NCI-H1092 (cell line): Measurements from ENCODE around the gene KBTBD13.

Experiments
- DNase-seq: peaks from one replicate; lab custom pipeline; 2025; lab: John Stamatoyannopoulos, UW

The KBTBD13 gene

DNA sequence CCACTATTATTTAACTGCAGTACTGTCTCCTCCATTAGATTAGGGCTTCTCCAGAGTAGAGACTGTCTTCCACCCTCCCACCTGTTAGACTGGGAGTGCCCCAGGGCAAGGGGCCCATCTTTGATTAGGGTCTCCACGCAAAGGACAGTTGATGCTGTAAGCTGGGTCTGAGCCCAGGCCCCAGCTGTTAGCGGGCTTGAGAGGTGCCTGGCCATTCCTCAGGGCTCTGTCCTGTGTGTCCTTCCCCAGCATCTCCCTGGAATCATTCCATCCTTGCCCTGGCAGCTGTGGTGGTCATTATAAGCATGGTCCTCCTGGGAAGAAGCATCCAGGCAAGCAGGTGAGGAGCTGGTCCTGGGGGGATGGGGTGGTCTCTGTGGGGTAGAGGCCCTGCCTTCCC is 25.3 kb upstream of the KBTBD13 start:
- DNase-seq, result no peak

DNA sequence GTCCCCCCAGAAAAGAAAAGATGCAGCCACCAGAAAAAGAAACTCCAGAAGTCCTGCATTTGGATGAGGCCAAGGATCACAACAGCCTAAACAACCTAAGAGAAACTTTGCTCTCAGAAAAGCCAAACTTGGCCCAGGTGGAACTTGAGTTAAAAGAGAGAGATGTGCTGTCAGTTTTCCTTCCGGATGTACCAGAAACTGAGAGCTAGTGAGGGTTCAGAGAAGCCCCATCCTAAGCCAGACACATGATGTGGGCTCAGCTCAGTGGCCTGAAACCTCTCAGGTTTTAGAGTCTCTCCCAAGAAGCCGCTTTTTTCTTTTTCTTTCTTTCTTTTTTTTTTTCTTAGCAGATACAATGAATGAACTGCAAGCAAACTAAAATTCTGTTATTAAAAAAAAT is 23.6 kb upstream of the KBTBD13 start:
- DNase-seq, result no peak

DNA sequence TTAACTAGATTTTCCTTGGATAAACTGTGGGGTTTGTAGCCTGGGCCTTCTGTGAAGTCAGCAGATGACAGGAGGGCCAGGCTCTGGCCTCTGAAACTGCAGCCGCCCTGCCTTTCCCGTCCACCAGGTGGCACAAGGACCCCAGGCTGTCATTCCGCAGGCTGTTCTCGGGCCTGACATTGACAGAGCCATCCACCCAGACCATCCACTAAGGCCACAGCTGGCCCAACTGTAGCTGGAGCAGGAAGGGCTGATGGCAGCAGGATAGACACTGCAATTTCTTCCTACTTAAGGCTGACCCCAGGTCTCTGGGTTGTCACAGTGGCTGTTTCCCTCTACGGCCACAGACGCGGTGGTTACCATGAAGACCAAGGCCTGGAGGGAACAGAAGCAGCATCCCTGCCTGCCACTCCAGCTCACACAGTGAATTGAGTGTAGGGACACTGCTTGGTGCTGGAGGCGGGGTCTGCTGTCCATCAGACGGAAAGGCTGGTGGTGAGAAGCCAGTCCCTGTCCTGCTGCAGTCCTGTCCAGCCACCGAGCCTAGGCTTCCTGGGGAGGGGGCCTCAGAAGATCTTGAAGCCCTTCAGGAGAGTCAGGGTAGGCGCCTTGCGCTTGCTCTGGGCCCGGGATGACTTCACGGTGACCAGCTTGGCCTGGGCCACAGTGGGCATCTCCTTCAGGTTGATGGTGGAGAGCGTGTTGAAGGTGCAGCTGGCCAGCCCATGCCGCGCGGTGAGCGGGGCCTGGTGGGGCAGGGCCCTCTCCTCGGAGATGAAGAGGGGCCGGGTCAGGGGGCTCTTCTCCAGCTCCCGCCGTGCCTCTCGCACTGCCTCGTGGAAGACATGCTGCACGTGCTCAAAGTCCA is 22.0 kb upstream of the KBTBD13 start:
- peak; percentile 2 for DNase-seq

DNA sequence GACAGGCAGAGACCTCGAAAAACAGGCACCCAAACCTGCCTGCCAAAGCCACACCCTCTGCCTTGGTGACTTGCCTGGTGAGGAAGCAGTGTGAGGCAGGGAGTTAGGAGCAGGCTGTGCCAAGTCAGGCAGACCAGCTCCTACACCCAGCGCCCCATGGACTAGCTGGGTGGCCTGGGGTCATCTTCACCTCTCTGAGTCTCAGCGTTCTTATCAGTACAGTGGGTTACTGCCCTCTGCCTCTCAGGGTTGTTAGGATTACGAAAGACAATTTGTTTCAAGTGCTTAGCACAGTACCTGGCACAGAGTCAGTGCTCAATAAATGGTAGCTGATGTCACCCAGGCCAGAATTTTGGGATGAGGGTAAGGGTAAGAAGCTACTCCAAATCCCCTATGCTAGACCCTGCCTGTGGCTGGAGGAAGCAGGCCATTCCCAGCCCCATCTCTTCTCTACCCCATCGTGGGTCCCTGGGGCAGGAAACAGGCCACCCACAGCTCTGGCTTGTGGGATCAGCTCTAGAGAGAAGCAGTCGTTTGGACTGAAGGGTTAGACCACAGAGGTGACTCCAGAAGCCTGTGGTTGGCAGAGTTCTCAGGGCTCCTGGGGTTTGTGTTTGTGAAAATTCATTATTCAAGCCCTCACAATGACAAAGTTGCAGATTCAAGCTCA is 21.2 kb upstream of the KBTBD13 start:
- DNase-seq, result no peak

DNA sequence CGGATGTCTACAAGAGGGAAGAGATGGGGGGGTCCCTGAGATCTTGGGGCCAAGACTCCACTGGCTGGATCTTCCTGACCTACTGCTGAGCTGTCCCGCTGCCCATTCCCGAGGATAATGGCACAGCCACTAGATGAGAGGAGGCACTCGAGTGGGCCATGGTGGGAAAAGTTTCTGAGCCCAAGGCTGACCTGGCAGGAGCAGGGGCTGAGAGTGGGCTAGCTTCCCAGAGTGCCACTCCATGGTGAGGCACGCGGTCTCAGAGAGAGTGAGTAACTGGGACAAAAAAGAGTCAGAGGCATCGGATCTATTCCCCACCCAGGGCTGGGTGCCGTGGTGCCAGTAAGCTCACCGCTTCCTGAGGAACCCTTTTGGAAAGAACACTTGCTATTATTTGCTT is 20.4 kb upstream of the KBTBD13 start:
- no peak for DNase-seq

DNA sequence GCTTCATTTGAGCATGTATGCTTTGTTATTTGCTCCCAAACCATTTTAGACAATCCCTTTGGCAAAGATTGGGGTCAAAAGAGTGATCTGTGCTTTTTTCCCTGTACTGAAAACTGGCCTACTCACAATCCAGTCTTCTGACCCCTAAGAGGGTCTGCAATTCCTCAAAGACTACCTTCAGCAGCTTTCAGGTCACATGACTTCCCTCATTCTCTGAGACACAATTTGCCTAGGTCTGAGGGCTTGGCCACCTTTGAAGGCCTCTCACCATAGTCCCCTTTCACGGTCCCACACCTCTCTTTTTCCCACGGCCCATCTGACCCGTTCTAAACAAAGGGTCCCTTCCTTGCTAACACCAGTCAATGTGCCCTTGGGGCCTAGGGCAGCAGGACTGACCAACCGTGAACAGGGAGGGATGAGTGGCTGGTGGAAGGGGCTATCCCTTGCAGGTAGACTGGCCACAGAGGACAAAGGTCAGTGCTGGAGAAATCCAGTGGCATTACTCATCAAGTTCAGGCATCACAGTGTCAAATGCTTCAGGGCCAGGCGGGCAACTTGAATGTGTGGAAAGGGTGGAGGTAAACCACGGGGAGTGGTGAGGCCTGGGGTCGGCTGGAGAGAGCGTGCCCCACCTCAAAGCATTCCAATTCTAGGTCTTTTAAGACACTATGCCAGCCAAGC is 19.5 kb upstream of the KBTBD13 start:
- DNase-seq, result no peak

DNA sequence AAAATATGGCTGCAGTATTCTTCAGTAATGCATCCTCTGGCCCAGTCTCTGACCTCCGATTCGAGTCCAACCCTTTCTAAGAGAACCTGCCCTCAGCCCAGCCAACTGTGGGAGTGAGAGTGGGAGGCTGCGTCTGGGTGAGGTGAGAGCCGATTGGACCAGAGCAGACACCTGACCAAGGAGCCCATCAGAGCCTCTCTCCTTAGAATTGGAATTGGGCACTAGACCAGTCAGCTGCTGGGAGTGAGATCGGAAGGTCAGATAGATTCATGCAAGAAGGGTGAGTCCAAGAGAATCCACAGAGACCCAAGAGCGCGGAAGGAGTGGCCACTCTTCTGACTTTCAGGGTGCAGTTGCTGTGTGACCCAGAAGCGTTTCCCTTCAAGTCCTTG is 19.0 kb upstream of the KBTBD13 start:
- no peak for DNase-seq

DNA sequence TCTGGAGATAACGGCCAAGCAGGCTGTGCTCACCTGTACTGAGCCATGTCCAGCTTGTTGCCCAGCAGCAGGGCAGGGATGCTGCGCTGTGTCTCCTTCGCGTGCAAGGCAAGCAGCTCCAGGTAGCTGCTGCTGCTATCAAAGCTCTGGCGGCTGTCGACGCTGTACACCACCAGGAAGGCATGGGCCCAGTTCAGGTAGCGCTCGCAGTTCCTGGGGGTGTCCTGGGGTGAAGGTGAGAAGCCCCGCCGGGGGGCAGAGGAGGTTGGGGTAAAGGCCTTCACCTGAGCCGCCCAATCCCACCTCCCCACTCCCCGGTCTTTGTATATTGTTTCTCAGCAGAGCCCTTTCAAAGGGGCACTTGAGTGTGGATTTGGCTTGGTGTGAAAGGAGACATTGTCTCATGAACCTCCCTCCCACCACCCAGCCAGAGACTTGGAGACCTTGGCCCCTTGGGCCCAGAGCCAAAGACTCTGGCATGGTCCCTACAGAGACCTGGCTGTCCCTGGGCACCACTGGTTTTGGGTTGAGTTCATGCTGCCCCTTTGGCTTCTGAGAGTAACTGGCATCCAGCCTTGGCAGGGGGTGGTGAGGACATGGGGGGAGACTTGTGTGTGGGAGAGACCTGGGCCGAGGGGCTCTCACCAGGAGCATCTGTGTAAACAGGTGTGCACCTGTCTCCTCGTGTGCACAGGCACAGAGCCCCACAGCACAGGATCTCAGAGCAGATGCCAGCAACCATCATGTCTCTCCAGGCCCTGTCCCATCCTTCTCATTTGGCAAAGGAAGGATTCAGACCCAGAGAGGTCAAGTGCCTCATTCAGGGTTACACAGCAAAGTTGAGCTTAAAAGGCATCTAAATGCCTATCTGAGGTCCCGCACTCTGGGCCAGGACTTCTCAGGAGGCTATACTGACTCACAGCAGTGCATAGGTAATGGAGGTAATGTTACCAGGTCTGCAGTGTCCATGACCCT is 17.9 kb upstream of the KBTBD13 start:
- no peak for DNase-seq

DNA sequence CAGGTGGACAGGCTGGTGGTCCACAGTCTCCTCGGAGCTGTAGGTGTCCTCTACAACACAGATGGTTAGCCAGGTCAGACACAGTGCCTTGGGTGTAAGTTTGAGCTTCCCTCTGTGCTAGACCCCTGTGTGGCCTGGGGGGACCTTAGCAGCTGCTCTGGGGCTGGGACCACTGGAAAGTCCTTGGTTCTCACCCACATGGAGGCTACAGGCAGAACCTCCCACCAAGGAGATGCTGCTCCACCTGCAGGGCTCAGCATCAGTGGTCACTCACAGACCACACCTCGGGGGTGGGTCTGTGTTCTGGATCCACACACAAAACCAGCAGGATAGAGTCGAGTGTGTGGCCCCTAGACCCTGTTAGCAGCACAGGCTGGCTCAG is 17.2 kb upstream of the KBTBD13 start:
- no peak for DNase-seq

DNA sequence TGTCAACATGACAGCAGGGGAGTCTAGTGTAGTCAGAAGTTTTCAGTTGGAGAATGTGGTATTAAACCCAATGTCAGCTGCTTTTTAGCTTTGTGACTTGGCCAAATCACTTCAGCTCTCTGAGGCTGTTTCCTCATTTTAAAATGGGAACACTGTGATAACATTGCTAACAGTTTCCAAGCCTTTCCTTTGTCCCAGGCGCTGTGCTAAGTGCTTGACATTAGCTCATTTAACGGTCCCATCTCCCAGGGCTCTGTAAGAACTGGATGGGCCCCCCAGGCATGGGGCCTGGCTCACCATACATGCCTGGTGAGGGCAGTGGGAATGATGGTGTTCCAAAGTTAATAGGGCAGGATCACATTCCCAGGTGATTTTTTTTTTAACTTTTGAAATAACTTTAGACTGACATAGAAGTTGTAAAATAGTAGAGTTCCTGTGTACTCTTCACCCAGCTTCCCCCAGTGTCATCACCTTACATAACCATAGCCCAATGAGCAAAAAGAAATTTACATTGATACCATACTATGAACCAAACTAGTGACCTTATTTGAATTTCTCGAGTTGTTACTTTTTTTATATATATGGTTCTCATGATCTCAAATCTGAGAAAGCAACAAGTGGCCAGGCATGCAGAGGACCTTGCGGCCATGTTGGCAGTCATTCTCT is 16.5 kb upstream of the KBTBD13 start:
- DNase-seq, result no peak

DNA sequence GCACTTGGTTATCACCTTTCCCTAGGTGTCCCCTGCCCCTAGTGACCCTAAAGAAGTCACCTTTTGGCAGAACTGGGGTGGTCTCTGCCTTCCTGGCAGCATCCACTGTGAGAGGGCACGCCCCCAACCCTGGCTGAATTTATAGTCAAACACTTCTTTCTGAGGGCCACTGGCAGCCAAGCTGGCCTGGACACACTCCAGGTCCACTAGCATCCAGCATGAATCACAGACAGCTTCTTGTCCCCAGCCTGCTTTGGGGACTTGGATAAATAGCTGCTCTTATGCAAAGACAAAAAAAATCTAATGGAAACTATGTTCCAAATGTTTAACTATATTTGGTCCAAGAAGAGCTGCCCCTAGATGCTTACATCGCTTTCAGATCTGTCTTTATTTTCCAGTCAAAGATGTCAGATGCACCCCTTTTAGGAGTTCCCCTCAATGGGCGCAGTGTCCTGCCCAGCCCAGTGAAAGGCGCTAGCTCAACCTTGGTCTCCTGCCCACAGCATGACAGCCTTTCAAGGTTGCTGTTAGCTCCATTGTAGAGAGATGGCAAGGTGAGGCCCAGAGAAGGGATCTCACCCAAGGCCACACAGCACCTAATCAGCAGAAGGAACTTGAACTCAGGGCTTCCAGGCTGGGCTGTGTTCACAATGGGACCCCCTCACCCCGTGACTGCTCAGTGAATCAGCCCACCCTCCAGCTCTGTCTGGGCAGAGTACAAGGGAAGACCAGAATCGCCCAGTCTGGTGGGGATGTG is 15.7 kb upstream of the KBTBD13 start:
- no peak for DNase-seq

DNA sequence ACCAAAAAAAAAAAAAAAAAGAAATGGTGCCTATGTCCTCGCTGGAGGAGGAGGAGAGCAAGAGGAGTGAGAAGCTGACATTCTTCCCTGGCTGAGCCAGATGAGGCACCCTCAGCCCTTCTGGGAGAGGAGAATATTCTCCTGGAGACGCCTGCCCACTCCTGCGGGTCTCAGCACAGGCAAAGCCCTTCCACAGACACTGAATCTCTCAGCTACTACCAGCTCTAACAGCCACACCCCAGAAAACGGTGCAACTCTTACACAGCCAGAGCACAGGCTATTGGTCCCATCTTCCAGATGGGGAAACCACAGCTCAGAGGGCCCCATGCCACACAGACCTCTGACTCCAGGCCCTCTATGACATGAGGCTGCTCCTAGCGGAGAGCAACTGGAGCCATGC is 14.5 kb upstream of the KBTBD13 start:
- no peak for DNase-seq

DNA sequence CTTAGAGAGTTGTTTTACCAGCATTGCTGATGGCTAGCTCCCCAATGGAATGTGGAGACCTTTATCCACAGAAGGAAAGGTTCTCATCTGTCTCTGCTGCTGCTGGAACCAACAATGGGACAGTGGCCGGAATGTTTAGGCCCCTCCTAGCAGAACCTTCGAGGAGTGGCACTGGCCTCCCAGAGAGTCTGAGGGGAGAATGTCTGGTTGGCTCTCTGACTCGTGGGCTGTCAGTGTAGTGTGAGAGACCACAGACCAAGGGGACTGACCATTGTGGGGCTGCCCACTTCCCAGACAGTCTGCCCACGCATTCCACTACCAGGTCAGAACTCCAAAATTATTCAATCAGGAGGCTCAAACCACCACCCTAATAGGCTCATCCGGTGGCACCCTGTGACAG is 13.8 kb upstream of the KBTBD13 start:
- DNase-seq, result no peak

DNA sequence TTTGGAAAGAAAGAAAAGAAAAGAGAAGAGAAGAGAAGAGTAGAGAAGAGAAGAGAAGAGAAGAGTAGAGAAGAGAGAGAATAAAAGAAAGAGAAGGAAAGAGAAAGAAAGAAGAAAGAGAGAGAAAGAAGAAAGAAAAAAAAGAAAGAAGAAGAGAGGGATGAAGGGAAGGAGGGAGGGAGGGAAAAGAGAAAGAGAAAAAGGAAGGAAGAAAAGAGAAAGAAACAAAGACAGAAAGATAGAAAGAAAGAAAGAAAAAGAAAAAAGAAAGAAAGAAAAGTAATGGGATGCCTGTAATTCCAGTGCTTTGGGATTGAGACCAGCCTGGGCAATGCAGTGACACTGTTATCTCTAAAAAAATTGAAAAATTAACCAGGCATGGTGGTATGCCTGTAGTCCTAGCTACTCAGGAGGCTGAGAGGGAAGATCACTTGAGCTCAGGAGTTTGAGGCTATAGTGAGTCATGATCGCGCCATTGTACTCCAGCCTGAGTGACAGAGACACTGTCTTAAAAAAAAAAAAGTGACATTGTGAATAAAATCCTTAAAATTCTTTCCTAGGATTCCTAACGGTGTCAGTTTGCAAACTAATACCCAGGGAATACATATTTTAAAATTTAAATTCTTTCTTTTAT is 10.4 kb upstream of the KBTBD13 start:
- DNase-seq, result no peak

DNA sequence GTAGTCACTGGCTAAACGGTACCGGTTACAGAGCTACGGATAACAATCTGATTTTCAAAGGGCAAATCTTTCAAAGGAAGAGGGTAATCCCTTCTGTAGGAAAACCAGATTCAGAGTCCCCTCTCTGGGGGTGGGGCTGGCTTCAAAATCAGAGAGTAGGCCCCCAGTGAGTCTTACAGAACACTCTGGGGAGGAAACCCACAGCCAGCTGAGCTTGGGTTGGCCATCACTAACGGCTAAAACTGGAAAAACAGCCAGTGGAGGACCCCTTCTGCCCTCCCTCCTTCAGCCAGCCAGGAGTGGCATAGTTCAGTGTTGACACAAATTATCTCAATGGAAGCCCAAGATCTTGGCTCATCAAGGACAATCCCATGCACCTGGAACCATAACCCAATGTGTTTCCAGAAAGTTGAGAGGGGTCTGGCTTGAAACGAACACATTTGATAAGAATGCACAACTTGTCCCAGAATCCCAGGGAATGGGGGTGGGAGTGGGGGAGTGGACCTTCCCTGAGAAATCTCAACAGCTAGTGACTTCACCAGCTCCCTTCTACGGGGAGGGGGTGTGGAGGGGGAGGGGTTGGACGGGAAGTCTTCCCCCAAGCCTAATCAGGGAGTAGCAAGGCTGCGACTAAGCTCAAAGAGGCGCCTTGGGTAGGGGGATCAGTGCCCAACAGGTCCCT is 9.8 kb upstream of the KBTBD13 start:
- no peak for DNase-seq

DNA sequence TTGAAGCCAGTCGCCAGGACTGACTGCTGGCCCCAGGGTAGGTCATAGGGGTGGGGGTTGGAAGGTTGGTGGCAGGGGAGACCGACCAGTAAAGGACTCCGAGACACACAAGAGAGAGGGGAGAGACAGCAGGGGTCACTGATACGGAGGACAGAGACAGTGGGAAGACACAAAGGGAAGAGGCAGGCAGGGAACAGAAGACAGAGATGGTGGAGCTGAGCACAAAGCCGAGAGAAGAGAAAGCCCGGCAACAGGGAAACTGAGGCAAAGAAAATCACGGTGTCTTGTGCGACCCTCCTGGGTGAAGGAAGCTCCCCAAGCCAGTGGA is 9.3 kb upstream of the KBTBD13 start:
- DNase-seq, result no peak

DNA sequence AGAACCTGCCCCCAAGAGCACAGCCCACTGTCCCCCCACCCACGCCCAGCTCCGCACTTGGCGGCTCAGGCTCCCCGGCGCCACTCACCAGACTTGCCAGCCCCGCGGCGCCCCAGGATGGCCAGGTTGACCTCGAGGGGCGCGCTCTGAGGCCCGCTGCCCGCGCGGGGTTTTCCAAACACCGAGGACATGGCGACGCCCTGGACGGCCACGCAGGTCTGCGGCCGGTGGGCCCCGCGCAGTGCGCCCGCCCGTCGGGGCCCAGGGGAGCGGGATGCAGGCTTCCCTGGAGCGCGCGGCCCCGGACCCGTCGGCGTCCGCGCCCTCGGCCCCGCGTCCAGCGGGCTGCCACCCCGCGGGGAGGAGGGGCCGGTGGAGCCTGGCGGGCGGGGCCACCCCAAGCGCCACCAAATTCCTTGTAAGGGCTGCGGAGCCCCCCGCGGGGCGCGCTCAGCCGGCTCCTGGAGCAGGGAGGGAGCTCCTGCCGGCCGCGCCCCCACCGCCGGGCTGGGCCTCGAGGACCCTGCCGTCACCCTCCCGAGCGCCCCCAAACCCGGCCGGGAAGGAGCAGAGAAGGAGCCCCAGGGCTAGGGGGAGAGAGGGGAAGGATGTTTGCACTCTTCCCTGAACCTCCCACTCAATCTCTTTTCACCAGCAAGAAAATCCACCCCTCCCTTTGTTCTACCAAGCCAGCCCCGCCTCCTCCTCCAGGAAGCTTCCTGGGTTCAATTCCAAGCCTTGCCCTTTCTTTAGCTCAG is 8.7 kb upstream of the KBTBD13 start, which contains the start of gene RASL12:
TSS of gene RASL12 (minus strand) at position 347 of the 758 bp plus-strand sequence. CDS start at position 191, 156 bp downstream.
- no peak for DNase-seq

DNA sequence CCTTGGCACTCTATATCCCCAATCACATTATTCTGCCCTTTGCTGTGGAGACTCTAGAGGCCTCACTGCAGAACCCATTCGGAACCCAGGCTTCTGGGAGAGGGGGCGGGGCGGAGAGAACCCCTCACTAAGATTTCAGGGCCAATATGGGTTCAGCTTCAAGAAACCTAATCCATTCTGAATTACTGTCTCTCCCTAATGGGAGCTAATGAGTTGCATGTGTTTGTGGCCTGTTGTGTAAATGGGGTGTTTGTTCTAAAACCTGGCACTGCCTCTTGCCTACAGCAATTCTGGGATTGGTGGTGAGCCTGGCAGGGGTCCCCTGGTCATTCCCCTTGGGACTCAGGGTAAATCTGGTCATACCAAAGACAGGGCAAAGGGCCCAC is 8.2 kb upstream of the KBTBD13 start:
- DNase-seq, result no peak

DNA sequence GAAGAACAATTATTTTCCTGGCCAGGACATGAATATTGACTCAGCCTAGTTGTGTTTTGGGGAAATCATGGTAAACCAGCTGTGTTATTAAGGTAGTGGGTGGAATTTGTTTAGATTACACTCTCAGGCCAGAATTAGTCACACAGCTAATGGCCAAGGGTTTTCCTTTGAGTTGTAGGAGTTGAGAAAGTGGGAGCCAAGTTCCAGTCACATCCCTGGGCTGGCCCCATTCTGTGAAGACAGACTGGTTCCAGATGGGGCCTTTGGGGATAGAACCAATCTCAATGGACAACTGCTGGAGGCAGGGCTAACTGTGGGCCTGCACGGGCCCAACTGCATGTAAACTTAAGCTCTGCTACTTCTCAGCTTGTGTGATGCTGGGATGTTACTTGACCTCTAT is 7.4 kb upstream of the KBTBD13 start:
- DNase-seq, result no peak
